Omental fat pad (tissue), 4 donors: Measurements from ENCODE around the gene MYO9A. TPM values are rescaled to one million over a fixed set of nuclear protein-coding genes. Genes with fewer than 3 reads are reported as not detected.
"Not testable (repeated sequence)": the region's sequence is repeated elsewhere in the genome, so short reads cannot be mapped to it uniquely, and the experiment has no call there.

Source experiments
- ATAC-seq: fragments of 150-250 bp; one replicate; pipeline ENCODE4 v1.9.1; 2016; ENCODE audit warnings: mild to moderate bottlenecking, moderate library complexity; ENCODE audit not compliant: low FRiP score
- DNase-seq: peaks from one replicate; pipeline ENCODE4 v3.0.0-alpha.2; 2019; ENCODE audit warnings: low spot score
- total RNA-seq, 4 donors: library from RNA; depleted of rRNA; stranded (reverse); fragments of >200 nt; gene quantifications; one replicate each; pipeline ENCODE4 v1.1.0, GENCODE V29; 2016
- TF ChIP-seq, protein P1 (sequence below), 3 donors: fragments of 450-650 bp; IDR thresholded peaks; one replicate each; pipeline ENCODE4 v1.5.1; 2016 to 2017; ENCODE audit warnings: antibody characterized with exemption in 3 of 3, mild to moderate bottlenecking in 3 of 3, moderate library complexity in 2 of 3

Gene MYO9A
- total RNA-seq, 4 donors from 2014 or later, result 31.6 to 82.9 (median 48.7) TPM

DNA sequence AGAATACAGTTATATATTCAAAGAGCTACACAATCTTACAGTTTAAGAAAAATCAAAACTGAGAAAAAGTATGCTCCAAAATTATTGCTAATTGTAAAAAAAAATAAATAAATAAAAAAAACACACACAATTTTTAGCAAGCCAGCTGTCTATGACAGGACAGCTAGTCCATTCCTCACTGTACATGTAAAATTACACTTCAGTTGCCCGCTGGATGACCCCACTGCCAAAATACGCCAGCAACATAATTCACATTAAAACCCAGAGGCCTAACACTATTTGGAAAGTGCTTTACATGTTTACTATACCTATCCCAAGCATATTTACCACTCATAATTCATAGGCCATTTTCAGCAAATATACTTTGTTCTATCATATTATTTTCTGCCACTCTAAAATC lies 5.8 kb downstream of the MYO9A start:
- DNase-seq (no peak), ATAC-seq (no peak)
- TF ChIP-seq, protein P1, sequence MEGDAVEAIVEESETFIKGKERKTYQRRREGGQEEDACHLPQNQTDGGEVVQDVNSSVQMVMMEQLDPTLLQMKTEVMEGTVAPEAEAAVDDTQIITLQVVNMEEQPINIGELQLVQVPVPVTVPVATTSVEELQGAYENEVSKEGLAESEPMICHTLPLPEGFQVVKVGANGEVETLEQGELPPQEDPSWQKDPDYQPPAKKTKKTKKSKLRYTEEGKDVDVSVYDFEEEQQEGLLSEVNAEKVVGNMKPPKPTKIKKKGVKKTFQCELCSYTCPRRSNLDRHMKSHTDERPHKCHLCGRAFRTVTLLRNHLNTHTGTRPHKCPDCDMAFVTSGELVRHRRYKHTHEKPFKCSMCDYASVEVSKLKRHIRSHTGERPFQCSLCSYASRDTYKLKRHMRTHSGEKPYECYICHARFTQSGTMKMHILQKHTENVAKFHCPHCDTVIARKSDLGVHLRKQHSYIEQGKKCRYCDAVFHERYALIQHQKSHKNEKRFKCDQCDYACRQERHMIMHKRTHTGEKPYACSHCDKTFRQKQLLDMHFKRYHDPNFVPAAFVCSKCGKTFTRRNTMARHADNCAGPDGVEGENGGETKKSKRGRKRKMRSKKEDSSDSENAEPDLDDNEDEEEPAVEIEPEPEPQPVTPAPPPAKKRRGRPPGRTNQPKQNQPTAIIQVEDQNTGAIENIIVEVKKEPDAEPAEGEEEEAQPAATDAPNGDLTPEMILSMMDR (IDR thresholded peaks at IDR 0.05), result no peak

DNA sequence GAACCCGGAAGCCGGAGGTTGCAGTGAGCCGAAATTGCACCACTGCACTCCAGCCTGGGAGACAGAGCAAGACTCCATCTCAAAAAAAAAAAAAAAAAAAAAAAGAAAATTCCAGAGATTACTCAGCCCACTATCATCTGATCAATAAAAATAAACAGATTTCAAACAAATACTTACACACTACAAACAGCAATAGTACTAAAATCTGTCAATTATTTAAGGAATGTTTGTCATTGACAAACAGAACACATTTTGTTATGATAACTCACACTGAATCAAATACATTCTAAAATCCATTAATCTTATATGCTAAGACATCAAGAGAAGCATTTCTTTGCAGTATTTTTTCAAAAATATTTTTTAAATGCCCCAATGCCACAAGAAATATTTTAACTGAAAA lies 7.6 kb downstream of the MYO9A start:
- DNase-seq (no peak), ATAC-seq (no peak)
- TF ChIP-seq, protein P1 (IDR thresholded peaks at IDR 0.05), result no peak

GRCh38 chr15:72106068-72106467 lies 11.9 kb downstream of the MYO9A start:
- DNase-seq, result no peak
- TF ChIP-seq, protein P1 (IDR thresholded peaks at IDR 0.05), result no peak
- no peak for ATAC-seq

- no peak for ATAC-seq
- no peak for DNase-seq
- TF ChIP-seq, protein P1 (IDR thresholded peaks at IDR 0.05), result no peak
Measured at GRCh38 chr15:72105111-72105510, 12.8 kb downstream of the MYO9A start.

GRCh38 chr15:72100551-72100950 lies 17.4 kb downstream of the MYO9A start:
- DNase-seq, ATAC-seq: not testable (repeated sequence)

DNA sequence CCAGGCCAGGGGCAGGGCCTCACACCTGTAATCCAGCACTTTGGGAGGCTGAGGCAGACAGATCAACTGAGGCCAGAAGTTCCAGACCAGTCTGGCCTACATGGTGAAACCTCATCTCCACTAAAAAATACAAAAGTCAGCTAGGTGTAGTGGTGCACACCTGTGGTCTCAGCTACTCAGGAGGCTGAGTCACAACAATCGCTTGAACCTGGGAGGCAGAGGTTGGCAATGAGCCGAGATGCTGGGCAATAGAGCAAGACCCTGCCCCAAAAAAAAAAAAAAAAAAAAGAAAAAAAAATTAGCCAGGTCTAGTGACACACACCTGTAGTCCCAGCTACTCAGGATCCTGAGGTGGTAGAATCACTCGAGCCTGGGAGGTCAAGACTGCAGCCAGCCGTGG lies 18.8 kb downstream of the MYO9A start:
- no peak for ATAC-seq
- DNase-seq, result no peak
- TF ChIP-seq, protein P1 (IDR thresholded peaks at IDR 0.05), result no peak

- ATAC-seq, result no peak
- no peak for DNase-seq
- TF ChIP-seq, protein P1 (IDR thresholded peaks at IDR 0.05), result no peak
Measured at GRCh38 chr15:72098040-72098439, 19.9 kb downstream of the MYO9A start.

- TF ChIP-seq, protein P1 (IDR thresholded peaks at IDR 0.05), result no peak
- ATAC-seq, result no peak
- DNase-seq, result no peak
Measured at GRCh38 chr15:72096796-72097195, 21.2 kb downstream of the MYO9A start.
